HG03108 (cell line): Measurements from ENCODE around the gene DCTN1.

Experiments
- ATAC-seq: cut with Tn5 transposase; IDR thresholded peaks from one replicate; pipeline ENCODE4 v1.9.1; 2021; ENCODE audit warnings: moderate library complexity; ENCODE audit not compliant: unreplicated experiment

The DCTN1 gene

GRCh38 chr2:74414441-74414840 is 34.3 kb upstream of the DCTN1 start:
- no peak for ATAC-seq

GRCh38 chr2:74413001-74413698 is 33.0 kb upstream of the DCTN1 start:
- ATAC-seq: no peak

GRCh38 chr2:74407682-74408081 is 27.6 kb upstream of the DCTN1 start:
- no peak for ATAC-seq

GRCh38 chr2:74406035-74406434 is 25.9 kb upstream of the DCTN1 start:
- ATAC-seq: peak; percentile 78

GRCh38 chr2:74401891-74402290 is 21.8 kb upstream of the DCTN1 start:
- ATAC-seq: no peak

GRCh38 chr2:74399785-74400184 is 19.7 kb upstream of the DCTN1 start:
- ATAC-seq: no peak

- ATAC-seq: no peak
Measured at GRCh38 chr2:74396149-74396548, 16.0 kb upstream of the DCTN1 start.

GRCh38 chr2:74393525-74393924 is 13.4 kb upstream of the DCTN1 start:
- ATAC-seq: no peak

GRCh38 chr2:74392449-74392743 is 12.3 kb upstream of the DCTN1 start:
- no peak for ATAC-seq

- peak; percentile 68 for ATAC-seq
Measured at GRCh38 chr2:74391580-74392448, 11.7 kb upstream of the DCTN1 start.

- peak; percentile 8 for ATAC-seq
Measured at GRCh38 chr2:74391209-74391579, 11.1 kb upstream of the DCTN1 start.

GRCh38 chr2:74390606-74391005 is 10.5 kb upstream of the DCTN1 start:
- no peak for ATAC-seq

GRCh38 chr2:74387346-74387745 is 7.2 kb upstream of the DCTN1 start:
- no peak for ATAC-seq

- no peak for ATAC-seq
Measured at GRCh38 chr2:74385396-74385795, 5.3 kb upstream of the DCTN1 start.

- ATAC-seq: no peak
Measured at GRCh38 chr2:74384051-74384450, 3.9 kb upstream of the DCTN1 start.

- ATAC-seq: no peak
Measured at GRCh38 chr2:74383254-74383653, 3.1 kb upstream of the DCTN1 start.

- ATAC-seq: no peak
Measured at GRCh38 chr2:74381751-74382150, 1.6 kb upstream of the DCTN1 start.

- ATAC-seq: no peak
Measured at GRCh38 chr2:74378007-74378406, 2.1 kb downstream of the DCTN1 start.

- ATAC-seq: no peak
Measured at GRCh38 chr2:74375838-74376237, 4.3 kb downstream of the DCTN1 start.

- no peak for ATAC-seq
Measured at GRCh38 chr2:74374509-74375205, 5.5 kb downstream of the DCTN1 start.

GRCh38 chr2:74373985-74374384 is 6.1 kb downstream of the DCTN1 start:
- ATAC-seq: no peak

GRCh38 chr2:74373221-74373676 is 6.9 kb downstream of the DCTN1 start:
- no peak for ATAC-seq
